Measurements from ENCODE around the gene ACOT2.

- TF ChIP-seq CTCF (IDR thresholded peaks at IDR 0.05; ENCODE audit: borderline replicate concordance, extremely low read depth, low read length, poor library complexity, severe bottlenecking) (no peak), EZH2 (IDR thresholded peaks at IDR 0.05; ENCODE audit: borderline replicate concordance, low read depth, low read length, severe bottlenecking) (no peak)
These were observed 22.9 kb downstream of the ACOT2 start, which contains the start of gene ACOT4 for GRCh38 chr14:73591690-73592449.
